ENCODE measurements around the gene DPP7.

The DPP7 gene

GRCh38 chr9:137114613-137115393 is at the start of gene DPP7:
DPP7 (minus strand) TSS chr9:137114733; CDS start chr9:137114713, 20 bp downstream.
- peak; percentile 84 to 88 for DNase-seq

GRCh38 chr9:137163805-137164204 is 49.3 kb upstream of the DPP7 start:
- no peak for DNase-seq

- no peak for DNase-seq
These were observed 48.8 kb upstream of the DPP7 start for GRCh38 chr9:137163365-137163715.

GRCh38 chr9:137162505-137163364 is 48.2 kb upstream of the DPP7 start:
- no peak for DNase-seq

- no peak for DNase-seq
These were observed 47.3 kb upstream of the DPP7 start for GRCh38 chr9:137161558-137162486.

- no peak for DNase-seq
These were observed 46.4 kb upstream of the DPP7 start for GRCh38 chr9:137160716-137161557.

GRCh38 chr9:137160054-137160425 is 45.5 kb upstream of the DPP7 start:
- DNase-seq = no peak

GRCh38 chr9:137159105-137160053 is 44.8 kb upstream of the DPP7 start:
- no peak for DNase-seq

GRCh38 chr9:137158625-137159024 is 44.1 kb upstream of the DPP7 start:
- no peak for DNase-seq

- no peak for DNase-seq
These were observed 43.3 kb upstream of the DPP7 start for GRCh38 chr9:137157618-137158415.

GRCh38 chr9:137156567-137157375 is 42.2 kb upstream of the DPP7 start:
- peak; percentile 72 to 78 for DNase-seq

- no peak for DNase-seq
These were observed 38.4 kb upstream of the DPP7 start for GRCh38 chr9:137152844-137153405.

GRCh38 chr9:137150617-137151457 is 36.3 kb upstream of the DPP7 start:
- peak; percentile 86 to 87 for DNase-seq

- DNase-seq = no peak
These were observed 35.5 kb upstream of the DPP7 start for GRCh38 chr9:137149942-137150616.

GRCh38 chr9:137149363-137149762 is 34.8 kb upstream of the DPP7 start:
- DNase-seq = no peak

- DNase-seq = no peak
These were observed 34.1 kb upstream of the DPP7 start for GRCh38 chr9:137148661-137149060.

- no peak for DNase-seq
These were observed 33.7 kb upstream of the DPP7 start for GRCh38 chr9:137148242-137148641.
